HG03521 (cell line): ENCODE data around the gene ZNF169.
"Not testable (repeated sequence)": the region's sequence is repeated elsewhere in the genome, so short reads cannot be mapped to it uniquely, and the experiment has no call there.

Experiments used
- ATAC-seq: cut with Tn5 transposase; IDR thresholded peaks from one replicate; pipeline ENCODE4 v1.9.1; 2021; ENCODE audit warnings: mild to moderate bottlenecking, moderate library complexity; ENCODE audit not compliant: unreplicated experiment

The ZNF169 gene

GRCh38 chr9:94341703-94342102 lies 82.6 kb downstream of the ZNF169 start:
- ATAC-seq = not testable (repeated sequence)

GRCh38 chr9:94347451-94347850 lies 88.4 kb downstream of the ZNF169 start:
- ATAC-seq = not testable (repeated sequence)

- ATAC-seq = not testable (repeated sequence)
Measured at GRCh38 chr9:94348754-94349153, 89.7 kb downstream of the ZNF169 start.
